Measurements from ENCODE around the gene SCLY.
"Not testable (repeated sequence)": the region's sequence is repeated elsewhere in the genome, so short reads cannot be mapped to it uniquely, and the experiment has no call there.

The SCLY gene

DNA sequence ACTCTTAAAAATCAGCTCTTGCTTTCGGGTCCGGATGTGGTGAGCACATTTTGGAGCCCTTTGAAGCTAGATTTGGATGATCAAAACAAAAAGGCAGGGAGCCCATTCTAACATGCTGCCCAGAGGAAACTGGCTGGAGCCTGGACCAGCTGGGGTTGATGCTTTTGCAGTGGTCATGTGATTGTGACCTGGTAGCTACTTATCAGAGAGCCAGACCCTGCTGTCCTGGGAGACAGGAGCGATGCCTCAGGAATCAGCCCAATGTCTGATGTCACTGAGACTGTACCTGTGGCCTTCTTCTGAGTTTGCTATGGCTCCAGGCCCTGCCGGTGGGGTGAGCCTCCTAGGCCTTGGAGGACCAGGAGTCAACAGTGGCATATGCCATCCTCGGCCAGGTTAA is 18.7 kb upstream of the SCLY start:
- DNase-seq = no peak

DNA sequence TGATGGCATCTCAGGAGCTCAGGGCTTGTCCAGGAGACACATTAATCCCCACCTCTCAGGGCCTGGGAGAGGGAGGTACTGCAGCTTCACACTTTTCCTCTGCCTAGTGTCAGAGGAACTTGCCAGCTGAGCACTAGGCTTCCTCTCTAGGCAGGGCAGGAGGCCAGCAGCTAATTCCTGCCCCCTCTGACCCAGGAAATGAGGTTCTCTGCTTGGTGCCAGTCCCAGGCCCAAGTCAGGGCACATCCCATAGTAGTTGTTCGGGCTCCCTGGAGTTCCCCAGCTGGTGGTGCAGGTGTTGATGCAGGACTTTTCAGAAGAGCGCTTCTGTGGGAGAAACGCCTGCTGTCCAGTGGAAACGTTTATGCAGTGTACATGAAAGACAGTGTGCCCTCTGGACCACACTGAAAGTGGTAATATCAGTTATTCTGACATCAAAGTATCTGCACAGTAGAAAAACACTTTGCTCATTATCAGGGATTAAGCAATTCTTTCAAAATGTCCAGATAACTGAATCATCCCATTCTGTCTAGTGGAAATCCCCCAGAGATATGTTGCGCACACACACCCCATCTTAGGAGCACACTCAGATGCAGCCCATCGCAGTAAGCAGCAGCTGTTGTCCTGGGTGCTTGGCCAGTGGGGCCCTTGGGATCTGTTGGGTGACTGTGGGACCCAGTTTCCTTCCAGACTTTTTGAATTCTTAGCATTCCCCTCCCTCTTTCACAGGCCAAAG is 17.8 kb upstream of the SCLY start:
- DNase-seq = no peak

DNA sequence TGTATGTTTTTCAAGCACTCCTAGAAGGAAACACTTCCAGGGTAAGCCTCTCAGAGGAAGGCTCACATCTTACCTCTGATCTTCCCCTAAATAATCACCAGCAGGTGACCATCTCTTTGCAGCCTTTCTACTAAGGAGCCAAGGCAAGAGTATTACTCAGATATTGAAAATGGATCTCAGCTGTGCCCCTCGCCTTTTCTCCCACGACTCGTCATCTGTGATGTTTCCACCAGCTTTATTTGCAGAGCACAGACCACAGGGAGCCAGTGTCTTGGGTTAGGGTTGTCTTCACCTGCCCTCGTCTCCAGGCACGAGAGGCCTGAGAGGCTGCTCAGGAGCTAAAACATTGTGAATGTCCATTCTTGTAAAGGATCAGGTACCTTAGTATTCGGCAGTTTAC is 16.9 kb upstream of the SCLY start:
- no peak for DNase-seq

DNA sequence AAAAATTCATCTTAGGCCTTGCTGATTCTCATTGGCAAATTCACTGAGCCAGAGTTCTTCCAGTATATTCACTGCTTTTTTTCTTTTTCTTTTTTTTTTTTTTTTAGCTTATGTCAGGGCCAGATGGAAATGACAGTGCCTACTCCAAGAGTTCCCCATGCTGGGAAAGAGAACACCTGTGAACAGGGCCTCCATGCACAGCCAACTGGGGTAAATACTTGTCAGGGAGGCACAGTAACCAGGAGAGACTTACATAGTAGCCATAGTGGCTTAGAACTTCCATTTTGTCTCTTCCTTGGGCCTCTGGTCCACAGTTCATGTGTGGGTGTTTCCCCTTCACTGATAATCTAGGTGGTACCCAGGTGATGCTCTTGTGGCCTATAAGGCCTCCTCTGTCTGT is 15.2 kb upstream of the SCLY start:
- DNase-seq = no peak

DNA sequence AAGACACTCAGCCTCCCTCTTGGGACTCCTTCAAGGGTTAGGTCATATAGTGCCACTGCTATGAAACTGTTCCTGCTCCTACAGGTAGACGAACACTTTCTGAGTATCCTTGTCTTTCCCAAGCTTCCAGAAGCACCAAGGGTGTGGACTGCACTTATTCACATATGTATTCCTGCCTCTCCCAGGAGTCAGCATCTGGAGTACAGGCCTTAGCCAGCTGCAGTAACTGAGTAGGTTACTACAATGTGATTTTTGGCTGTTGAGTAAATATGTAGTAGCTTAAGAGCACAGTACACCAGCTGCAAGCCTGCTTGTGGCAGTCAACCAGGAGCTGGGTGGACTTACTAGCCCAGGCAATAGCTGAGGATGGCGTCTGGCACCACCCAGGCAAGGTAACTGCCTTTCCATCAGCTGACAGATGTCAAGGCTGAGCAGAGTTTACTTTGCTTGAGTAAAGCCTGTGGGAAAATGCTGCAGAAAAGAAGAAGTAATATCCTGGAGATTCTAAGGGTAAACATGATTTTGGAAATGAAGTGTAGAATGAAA is 14.0 kb upstream of the SCLY start:
- DNase-seq = no peak

DNA sequence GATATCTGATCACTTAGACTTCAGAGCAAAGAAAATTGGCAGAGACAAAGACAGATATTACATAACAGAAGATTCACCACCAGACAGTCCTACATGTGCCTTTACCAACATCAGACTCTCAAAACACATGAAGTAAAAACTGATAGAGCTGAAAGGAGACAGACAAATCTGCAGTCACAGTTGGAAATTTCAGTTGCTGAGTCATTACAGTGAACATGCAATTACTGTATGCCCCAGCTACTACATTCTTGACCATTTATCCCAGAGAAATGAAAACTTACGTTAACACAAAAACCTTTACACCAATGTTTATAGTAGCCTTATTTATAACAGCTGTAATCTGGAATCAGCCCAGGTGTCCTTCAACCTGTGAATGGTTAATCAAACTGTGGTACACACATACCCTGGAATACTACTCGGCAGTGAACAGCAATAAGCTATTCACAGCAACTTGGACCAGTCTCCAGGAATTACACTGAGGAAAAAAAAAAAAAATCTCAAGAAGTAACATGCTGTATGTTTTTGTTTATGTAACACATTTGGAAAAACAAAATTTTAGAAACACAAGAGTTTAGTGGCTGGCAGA is 7.5 kb upstream of the SCLY start:
- DNase-seq = no peak

DNA sequence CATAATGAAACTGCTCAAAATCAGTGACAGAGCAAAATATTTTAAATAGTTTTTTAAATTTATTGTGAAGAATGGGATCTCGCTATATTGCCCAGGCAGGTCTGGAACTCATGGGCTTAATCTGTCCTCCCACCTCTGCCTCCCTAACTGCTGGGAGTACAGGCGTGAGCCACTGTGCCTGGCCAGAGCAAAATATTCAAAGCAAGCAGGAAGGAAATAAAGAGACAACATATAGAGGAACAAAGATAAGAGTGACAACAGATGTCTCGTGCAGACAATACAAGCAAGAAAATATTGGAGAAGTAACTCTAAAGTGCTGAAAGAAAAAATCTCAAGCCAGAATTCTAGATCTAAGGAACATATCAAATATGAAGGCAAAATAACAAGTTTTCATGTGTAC is 5.0 kb upstream of the SCLY start:
- DNase-seq = no peak

DNA sequence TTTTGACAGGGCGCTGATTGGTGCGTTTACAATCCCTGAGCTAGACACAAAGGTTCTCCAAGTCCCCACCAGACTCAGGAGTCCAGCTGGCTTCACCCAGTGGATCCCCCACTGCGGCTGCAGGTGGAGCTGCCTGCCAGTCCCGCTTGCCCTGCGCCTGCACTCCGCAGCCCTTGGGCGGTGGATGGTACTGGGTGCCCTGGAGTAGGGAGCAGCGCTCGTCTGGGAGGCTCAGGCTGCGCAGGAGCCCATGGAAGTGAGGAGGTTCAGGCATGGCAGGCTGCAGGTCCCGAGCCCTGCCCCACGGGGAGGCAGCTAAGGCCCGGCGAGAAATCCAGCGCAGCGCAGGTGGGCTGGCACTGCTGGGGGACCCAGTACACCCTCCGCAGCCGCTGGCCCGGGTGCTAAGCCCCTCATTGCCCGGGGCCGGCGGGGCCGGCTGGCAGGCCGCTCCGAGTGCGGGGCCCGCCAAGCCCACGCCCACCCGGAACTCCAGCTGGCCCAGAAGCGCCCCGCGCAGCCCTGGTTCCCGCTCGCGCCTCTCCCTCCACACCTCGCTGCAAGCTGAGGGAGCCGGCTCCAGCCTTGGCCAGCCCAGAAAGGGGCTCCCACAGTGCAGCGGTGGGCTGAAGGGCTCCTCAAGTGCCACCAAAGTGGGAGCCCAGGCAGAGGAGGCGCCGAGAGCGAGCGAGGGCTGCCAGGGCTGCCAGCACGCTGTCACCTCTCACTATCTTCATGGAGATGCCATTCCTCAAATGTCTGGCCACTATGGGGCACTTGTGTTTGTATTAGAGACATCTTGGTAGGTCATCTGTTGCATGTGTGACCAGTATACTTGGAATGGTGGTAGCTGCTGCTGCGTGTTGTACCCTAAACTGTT is 2.9 kb upstream of the SCLY start:
- not testable (repeated sequence) for DNase-seq

DNA sequence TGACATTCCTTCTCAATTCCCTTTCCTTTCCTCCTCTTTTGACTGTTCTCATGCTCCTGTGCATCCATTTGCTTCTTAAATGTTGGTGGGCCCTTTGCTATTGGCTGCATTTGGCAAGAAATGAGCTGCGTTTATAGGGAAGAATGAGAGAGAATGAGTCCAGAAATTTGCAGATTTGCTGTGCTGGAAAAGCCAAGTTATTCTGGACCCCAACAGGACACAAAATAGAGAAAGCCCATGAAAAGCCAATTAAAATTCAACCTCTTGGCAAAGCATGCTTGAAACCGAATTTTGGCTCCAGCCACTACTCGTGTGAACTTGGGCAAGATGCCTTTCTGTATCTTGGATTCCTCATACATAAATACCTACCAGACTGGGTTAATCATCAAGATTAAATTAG is 1.3 kb upstream of the SCLY start:
- no peak for DNase-seq

DNA sequence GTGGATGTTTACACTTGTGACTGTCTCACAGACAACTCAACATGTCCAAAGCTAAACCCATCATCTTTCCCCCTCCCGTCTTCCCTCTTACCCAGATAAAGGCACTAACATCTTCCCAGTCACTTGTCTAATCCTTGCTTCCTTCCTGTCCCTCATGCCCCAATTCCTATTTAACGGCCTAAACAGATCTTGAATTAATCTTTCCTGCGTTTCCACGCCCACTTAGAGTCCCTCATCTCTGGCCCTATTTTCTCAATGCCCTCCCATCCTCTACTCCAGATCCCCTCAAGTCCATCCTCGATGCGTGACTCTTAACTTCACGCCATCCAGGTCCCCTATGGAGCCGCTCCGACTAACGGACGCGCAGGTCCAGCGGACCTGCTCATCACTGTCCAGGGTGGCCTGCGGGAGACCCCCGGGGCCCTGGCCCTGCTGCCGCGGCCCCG is 682 bp upstream of the SCLY start:
- DNase-seq = no peak

DNA sequence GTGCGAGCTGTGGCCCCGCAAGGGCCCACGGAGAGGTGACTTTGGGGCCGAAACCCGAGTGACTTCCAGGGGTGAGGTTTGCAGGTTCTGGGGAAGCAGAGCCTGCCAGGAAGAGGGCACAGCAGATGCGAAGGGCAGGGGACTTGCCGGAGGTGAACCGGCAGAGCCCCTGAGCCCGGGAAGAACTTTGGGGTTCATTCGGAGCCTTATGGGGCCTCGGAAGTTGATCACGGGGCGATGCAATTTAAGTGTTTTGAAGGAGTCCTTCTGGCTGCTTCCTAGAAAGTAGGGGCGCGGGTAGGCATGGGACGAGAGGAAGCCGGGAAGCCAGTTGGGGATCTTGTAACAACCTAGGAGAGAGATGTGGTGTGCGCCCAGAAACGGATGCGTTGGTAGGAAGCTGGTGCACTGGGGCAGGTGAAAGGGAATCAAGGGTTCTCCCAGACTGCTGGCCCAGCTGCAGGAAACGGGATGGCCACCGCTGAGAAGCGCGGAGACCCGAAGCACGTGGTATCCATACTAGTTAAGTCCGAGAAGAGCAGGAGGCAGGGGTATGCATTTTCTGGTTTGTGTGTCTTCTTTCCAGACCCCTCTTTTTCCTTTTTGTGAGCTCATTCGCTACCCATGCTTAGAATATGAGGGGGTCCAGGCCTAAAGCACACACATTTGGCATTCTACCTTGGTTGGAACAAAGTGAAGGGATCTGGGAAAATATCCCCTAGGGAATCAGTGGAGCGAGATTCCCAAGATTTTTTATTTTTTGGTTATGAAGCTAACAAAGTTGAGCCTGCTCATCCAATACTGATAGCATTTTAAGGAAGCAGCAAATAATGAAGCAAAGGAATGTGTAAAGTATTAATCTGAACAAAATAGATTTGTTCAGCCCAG is 758 bp downstream of the SCLY start:
- peak; percentile 25 for DNase-seq

DNA sequence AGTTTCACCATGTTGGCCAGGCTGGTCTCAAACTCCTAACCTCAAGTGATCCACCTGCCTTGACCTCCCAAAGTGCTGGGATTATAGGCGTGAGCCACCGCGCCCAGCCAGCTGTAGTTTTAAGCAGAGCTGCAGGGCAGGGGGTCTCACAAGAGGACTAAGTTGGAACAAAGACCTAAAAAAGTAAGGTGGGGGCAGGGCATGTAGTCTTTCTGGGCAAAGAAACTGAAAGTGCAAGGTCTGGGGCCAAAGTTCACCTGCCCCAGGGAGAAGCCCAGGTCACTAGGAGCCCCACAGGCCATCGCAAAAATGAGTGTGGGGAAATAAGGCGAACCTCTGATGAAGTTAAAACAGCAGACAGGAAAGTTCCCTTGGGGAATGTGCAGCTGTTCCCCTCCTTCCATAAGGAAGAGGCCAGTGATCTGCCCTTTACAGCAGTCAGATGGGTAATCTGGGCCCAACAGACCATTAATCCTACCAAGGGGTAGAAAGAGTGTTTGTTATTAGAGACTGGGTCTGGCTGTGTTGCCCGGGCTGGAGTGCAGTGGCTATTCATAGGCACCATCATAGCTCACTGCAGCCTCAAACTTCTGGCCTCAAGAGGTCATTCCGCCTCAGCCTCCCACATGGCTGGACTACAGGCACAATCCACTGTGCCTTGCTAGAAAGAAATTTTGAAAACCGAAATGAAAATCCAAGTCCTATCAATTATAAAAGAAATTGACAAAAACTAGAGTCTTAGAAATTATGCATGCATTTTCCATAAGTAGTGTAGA is 2.8 kb downstream of the SCLY start:
- no peak for DNase-seq

DNA sequence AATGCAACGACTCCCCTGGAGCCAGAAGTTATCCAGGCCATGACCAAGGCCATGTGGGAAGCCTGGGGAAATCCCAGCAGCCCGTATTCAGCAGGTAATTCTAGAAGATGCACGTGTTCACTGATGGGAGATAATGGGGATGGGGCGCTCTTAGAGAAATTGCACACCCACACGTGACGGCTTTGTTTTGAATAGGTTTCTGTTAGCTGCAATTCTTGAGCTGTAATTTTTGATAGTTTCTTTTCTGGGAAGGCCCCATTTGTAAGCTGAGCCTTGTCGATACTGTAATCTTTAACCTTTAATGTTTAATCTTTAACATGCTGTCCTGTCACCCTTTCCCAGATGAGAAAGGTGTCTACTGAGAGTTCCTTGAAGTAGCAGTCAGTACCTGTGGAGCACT is 3.6 kb downstream of the SCLY start:
- no peak for DNase-seq

DNA sequence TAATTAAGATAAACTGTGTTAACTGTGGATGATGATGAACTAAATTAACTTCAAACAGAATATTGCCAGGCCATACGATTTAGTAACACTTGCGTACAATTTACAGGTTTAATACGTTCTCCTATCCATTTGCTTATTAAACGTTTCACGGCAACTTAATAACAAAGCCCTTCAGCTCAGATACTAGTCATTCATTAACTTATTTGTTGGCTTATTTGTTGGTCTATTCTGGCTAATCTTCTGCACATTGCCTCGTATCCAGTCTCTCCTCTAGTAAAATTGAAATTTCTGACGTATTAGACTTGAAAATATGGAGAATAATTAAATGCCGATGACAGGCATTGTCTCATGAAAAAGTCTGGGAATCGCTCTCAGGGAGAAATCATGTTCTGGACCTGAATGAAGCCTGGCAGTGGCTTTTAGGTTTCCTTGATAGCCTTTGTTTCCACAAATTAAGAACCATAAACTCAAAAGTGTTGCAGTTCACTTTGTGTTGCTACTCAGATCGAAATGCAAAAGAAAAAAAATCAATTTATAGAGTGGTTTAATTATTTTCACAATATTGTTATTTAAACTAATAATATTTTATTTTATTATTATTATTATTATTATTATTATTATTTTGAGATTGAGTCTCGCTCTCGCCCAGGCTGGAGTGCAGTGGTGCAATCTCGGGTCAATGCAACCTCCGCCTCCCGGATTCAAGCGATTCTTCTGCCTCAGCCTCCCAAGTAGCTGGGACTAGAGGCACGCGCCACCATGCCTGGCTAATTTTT is 4.5 kb downstream of the SCLY start:
- no peak for DNase-seq

DNA sequence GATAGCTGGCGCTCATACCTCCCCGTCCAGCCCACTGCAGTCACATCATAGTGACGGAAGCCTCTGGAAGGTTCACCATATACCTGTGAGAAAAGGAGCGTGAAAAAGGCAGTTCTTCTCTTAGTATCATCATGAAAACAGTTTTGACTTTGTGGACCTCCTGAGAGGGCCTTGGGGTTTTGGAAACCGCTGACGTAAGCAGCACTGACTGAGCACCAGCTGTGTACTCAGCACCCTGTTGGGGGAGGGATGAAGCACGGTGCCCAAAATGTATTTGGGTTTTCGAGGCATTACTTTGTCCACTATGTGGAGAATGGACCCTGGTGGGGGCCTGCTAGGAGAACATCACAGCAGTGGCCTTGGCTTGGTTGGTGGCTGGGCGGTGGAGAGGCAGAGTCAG is 5.4 kb downstream of the SCLY start:
- DNase-seq = no peak

DNA sequence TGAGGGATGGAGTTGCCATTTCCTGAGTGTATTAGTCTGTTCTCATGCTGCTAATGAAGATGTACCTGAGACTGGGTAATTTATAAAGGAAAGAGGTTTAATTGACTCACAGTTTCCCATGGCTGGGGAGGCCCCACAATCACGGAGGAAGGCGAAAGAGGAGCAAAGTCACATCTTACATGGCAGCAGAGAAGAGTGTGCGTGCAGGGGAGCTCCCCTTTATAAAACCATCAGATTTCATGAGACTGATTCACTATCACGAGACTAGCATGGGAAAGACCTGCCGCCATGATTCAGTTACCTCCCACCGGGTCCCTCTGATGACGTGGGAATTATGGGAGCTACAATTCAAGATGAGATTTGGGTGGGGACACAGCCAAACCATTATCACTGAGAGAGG is 5.9 kb downstream of the SCLY start:
- DNase-seq = not testable (repeated sequence)

DNA sequence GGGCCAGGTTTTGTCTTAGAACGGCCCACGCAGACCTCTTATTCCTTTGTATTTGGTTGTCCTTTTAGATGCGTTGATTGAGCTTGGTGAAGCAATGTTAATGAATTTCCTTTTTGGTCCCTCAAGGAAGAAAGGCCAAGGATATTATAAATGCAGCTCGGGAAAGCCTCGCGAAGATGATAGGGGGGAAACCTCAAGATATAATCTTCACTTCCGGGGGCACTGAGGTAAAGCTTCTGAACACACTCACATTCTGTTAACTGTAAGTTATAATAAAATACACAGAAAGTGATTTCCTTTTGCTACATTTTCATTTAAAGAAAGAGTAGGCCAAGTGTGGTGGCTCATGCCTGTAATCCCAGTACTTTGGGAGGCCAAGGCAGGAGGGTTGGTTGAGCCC is 7.1 kb downstream of the SCLY start:
- DNase-seq = no peak

DNA sequence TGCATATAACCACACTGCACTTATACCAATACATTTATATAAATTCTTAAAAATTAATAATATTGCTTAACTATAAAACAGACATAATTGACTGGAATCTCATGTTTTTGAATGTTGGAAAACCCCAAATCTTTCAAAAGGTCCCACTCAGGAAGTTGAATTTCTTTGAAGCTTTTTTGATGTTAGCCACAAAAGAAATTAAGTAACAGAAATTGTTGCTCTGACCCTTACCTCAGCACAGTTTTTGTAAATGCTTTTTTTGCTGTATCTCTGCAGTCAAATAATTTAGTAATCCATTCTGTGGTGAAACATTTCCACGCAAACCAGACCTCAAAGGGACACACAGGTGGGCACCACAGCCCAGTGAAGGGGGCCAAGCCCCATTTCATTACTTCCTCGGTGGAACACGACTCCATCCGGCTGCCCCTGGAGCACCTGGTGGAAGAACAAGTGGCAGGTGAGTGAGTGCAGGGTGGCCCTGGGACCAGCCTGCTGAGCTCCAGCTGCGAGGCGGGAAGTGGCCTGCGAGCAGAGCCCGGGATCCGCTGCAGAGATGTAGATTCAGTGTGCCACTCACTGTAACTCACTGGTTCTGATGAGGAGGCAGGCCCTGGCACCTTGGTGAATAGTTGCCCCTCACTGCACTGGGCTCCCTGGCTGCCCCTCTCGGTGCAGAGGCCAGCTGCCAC is 8.4 kb downstream of the SCLY start:
- DNase-seq = peak; percentile 43

DNA sequence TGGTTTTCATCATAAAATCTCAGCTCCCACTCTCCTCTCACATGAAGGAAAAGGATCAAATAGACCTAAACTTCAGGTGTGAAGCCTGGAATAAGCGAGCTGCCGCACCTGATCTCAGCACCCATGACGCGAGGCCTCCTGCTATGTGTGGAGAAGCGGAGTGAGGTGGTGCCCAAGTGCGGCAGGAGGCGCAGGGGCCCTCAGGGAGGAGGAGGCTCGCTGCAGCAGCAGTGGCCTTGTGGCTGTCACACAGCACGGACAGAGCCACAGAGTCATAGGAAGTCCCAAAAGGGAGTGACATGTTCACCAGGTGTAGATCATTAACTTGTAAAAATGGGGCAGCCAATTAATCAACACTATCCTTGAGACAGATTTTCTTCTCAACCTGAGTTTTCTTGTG is 9.1 kb downstream of the SCLY start:
- DNase-seq = no peak

DNA sequence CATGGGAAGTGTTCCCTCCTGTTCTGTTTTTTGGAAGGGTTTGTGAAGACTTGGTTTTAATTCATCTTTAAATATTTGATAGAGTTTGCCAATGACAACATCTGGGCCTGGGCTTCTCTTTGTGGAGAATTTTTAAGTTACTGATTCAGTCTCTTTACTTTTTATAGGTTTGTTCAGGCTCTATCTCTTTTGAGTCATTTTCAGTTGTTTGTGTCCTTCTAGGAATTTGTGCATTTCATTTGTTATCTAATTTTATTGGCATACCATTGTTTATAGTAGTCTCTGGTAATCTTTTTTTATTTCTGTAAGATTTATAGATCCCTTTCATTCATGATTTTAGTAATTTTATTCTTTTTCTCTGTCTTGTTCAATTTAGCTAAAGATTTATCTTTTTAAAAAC is 14.6 kb downstream of the SCLY start:
- DNase-seq = no peak
